Measurements from ENCODE around the gene EVI5L. TPM values are rescaled to one million over a fixed set of nuclear protein-coding genes. Genes with fewer than 3 reads are reported as not detected.

Gene EVI5L
- total and polyA plus RNA-seq, 2 of the 4 experiments (the other 2 are of a cell fraction), result 12.7 to 14.6 TPM

DNA sequence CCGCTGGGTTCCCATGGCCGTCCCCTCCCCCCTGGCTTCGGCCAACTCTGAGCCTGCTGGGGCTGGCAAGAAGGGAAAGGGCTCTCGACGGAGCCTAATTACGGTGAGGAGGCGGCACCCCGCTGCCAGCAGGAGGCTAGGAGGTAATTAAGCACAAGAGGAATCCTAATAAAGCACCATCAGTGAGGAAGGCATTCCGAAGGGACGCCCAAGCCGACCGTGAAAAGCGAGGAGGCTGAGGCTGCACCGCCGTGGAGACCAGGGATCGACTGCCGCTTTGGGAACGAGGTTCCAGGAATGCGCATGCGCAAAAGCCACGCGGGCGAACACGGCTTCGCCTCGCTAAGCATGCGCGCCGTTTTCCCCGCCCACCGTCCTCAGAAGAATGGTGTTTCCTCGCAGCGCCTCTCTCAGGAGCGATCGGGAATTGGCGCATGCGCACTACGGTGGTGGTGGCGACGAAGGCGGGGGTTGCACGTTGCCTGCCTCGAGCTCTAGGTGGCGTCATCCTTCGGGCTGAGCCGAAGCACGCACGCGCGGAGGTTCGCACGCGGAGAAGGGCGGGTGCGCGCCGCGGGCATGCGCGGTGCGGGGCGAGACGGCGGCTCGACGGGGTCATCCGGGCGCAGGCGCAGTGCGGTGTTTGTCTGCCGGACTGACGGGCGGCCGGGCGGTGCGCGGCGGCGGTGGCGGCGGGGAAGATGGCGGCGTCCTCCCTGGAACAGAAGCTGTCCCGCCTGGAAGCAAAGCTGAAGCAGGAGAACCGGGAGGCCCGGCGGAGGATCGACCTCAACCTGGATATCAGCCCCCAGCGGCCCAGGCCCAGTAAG is 73.4 kb downstream of the EVI5L start, which contains the start of gene MAP2K7:
MAP2K7 (plus strand) TSS at position 634 of the 830 bp plus-strand sequence; CDS start at position 702, 68 bp downstream.
- in situ Hi-C loops (cut with MboI; ENCODE audit: low sequenced_read_pairs), result no loop called here
- peak within 1 kb of the TSS; percentile 99 for H2AK5ac ChIP-seq (ENCODE audit: low read depth, low read length)
- peak within 1 kb of the TSS; percentile 96 for H3K4me2 ChIP-seq (ENCODE audit: low read depth, low read length)
- peak within 1 kb of the TSS; percentile 98 for H2AK9ac ChIP-seq (replicated peaks; ENCODE audit: low read depth, low read length, poor library complexity)
- peak within 1 kb of the TSS; percentile 100 for H2AFZ ChIP-seq (replicated peaks; ENCODE audit: low read length, poor library complexity)
- peak within 1 kb of the TSS; percentile 91 for H3K27ac ChIP-seq (ENCODE audit: insufficient read depth, low read length)
- intact Hi-C loops (cut with micrococcal nuclease), result no loop called here
- peak within 1 kb of the TSS; percentile 99 for H3K14ac ChIP-seq (replicated peaks; ENCODE audit: low read depth, low read length)
- H3K9me3 ChIP-seq (ENCODE audit: control insufficient read depth, insufficient read depth, low read length), result no peaks in the 10 kb centered on the region
- no TSS peak for BruUV-seq (replicated peaks)
- peaks cover 10% of the 10 kb centered on the region for H3K4me1 ChIP-seq (ENCODE audit: control insufficient read depth, insufficient read depth, low read length)
- H3K4me3 ChIP-seq (ENCODE audit: insufficient read depth, low read depth, low read length), result peak within 1 kb of the TSS; percentile 66
- DNase-seq (peak; percentile 99), ATAC-seq (ENCODE audit: low read depth) (peak; percentile 91)
- peak within 1 kb of the TSS; percentile 93 for H3K9ac ChIP-seq (ENCODE audit: low read depth, low read length)
- POLR2A ChIA-PET (ENCODE audit: unreplicated experiment), result interaction anchor here (0.5 to 1.6 kb wide), 4 partner anchors 9 to 466 kb away, joined by 3 to 14 read pairs (median 4); partner anchors contain the start of gene SNAPC2
- WGBS, 2 experiments (ENCODE audit: extremely low coverage in 2 of 2, insufficient read length in 1 of 2), result 0% methylated on average over 36 of the region's 89 CpGs; no CpG with 5 or more reads in 1 of the 2 experiments
- H3K9me1 ChIP-seq (ENCODE audit: insufficient read depth, low read length), result peaks cover 11% of the 10 kb centered on the region
- peaks cover 14 to 46% of the 10 kb centered on the region in 2 experiments; a peak in 3 of 4 replicates for H3K79me1 ChIP-seq (ENCODE audit: low read depth in 1 of 2, low read length in 2 of 2)
- peaks cover 40% of the 10 kb centered on the region for H4K20me1 ChIP-seq (ENCODE audit: insufficient read depth, low read length)
- H2BK20ac ChIP-seq (ENCODE audit: low read depth, low read length), result no peak within 1 kb of the TSS
- peak within 1 kb of the TSS; percentile 91 for H3K23ac ChIP-seq (ENCODE audit: low read depth, low read length)
- H2BK15ac ChIP-seq (ENCODE audit: low read depth, low read length), result no peak within 1 kb of the TSS; the same call in 2 of the 3 replicates
- H3K27me3 ChIP-seq (ENCODE audit: control insufficient read depth, insufficient read depth, low read length), result no peaks in the 10 kb centered on the region
- CTCF ChIA-PET, result interaction anchor here (0.7 to 1.6 kb wide), 4 partner anchors 11 to 34 kb away, joined by 3 to 7 read pairs (median 6); partner anchors contain the start of genes LRRC8E and SNAPC2
- H2BK5ac ChIP-seq (ENCODE audit: low read depth, low read length, poor library complexity, severe bottlenecking), result peak within 1 kb of the TSS; percentile 90
- H3K56ac ChIP-seq (ENCODE audit: extremely low read depth, insufficient read depth, low read length), result peak within 1 kb of the TSS; percentile 92
- H4K5ac ChIP-seq (ENCODE audit: low read depth, low read length), result peak within 1 kb of the TSS; percentile 75
- H4K8ac ChIP-seq (ENCODE audit: low read depth in 2 of 2, low read length in 2 of 2), result peak within 1 kb of the TSS; percentile 72 to 95
- dilution Hi-C loops (cut with HindIII; ENCODE audit: low sequenced_read_pairs, unreplicated experiment), result no loop called here
- peak within 1 kb of the TSS; percentile 93 for H3K4ac ChIP-seq (ENCODE audit: low read depth, low read length)
- H3K36me3 ChIP-seq (ENCODE audit: control insufficient read depth, insufficient read depth, low read length), result peaks cover 20% of the 10 kb centered on the region
- peak within 1 kb of the TSS; percentile 60 for H3K18ac ChIP-seq (ENCODE audit: low read depth, low read length)
- peak within 1 kb of the TSS; percentile 56; the same call in 1 of the 2 replicates for H2BK120ac ChIP-seq (ENCODE audit: low read depth, low read length)
- peak within 1 kb of the TSS; percentile 94 for H4K91ac ChIP-seq (ENCODE audit: insufficient read depth, low read depth, low read length)
- TF ChIP-seq, protein P1, sequence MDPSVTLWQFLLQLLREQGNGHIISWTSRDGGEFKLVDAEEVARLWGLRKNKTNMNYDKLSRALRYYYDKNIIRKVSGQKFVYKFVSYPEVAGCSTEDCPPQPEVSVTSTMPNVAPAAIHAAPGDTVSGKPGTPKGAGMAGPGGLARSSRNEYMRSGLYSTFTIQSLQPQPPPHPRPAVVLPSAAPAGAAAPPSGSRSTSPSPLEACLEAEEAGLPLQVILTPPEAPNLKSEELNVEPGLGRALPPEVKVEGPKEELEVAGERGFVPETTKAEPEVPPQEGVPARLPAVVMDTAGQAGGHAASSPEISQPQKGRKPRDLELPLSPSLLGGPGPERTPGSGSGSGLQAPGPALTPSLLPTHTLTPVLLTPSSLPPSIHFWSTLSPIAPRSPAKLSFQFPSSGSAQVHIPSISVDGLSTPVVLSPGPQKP (IDR thresholded peaks at IDR 0.05; ENCODE audit: borderline replicate concordance, low read depth, low read length), result no peak
- TF ChIP-seq RAD21 (IDR thresholded peaks at IDR 0.05; ENCODE audit: low read length), result peak; percentile 51
- peak; percentile 86 for TF ChIP-seq POLR2A (IDR thresholded peaks at IDR 0.05; ENCODE audit: low read depth, low read length)
- peak; percentile 31; the same call in 1 of the 2 replicates for TF ChIP-seq FOS (IDR thresholded peaks at IDR 0.05; ENCODE audit: low read depth, low read length)
- TF ChIP-seq CHD1 (IDR thresholded peaks at IDR 0.05; ENCODE audit: low read depth, low read length), result no peak
- peak; percentile 34; the same call in 1 of the 2 replicates for TF ChIP-seq MXI1 (IDR thresholded peaks at IDR 0.05; ENCODE audit: borderline replicate concordance, low read depth, low read length)
- TF ChIP-seq SMC3 (IDR thresholded peaks at IDR 0.05; ENCODE audit: low read depth, low read length), result no peak; the same call in 1 of the 2 replicates
- peak; percentile 69; the same call in 1 of the 2 replicates for TF ChIP-seq MAZ (IDR thresholded peaks at IDR 0.05; ENCODE audit: borderline replicate concordance, low read depth, low read length)
- peak; percentile 20; the same call in 1 of the 2 replicates for TF ChIP-seq NFE2L2 (IDR thresholded peaks at IDR 0.05; ENCODE audit: low read depth, low read length)
- TF ChIP-seq RCOR1 (IDR thresholded peaks at IDR 0.05; ENCODE audit: insufficient replicate concordance, low read length), result no peak
- TF ChIP-seq MAFK (IDR thresholded peaks at IDR 0.05; ENCODE audit: low read depth, low read length), result no peak
- TF ChIP-seq CEBPB (IDR thresholded peaks at IDR 0.05; ENCODE audit: low read depth, low read length), result peak; percentile 76
- TF ChIP-seq RFX5 (IDR thresholded peaks at IDR 0.05; ENCODE audit: low read depth, low read length), result no peak
- TF ChIP-seq, protein P2, sequence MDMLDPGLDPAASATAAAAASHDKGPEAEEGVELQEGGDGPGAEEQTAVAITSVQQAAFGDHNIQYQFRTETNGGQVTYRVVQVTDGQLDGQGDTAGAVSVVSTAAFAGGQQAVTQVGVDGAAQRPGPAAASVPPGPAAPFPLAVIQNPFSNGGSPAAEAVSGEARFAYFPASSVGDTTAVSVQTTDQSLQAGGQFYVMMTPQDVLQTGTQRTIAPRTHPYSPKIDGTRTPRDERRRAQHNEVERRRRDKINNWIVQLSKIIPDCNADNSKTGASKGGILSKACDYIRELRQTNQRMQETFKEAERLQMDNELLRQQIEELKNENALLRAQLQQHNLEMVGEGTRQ (IDR thresholded peaks at IDR 0.05; ENCODE audit: low read depth, low read length), result peak; percentile 52; the same call in 1 of the 2 replicates
